SK-N-MC (cell line): ENCODE measurements around the gene LYRM4.

Experiments
- EZH2 ChIP-seq: fragments of 200-600 bp; sonication (generic); IDR thresholded peaks from one replicate; pipeline ENCODE4 v1.6.1; 2017; ENCODE audit warnings: antibody characterized with exemption
- POLR2AphosphoS5 ChIP-seq: IDR thresholded peaks from 2 replicates; pipeline ENCODE4 v1.6.1; 2012; ENCODE audit warnings: mild to moderate bottlenecking, low read depth, low read length, borderline replicate concordance

GRCh38 chr6:5125152-5126006, 135.4 kb downstream of the LYRM4 start:
- TF ChIP-seq EZH2 (no peak), POLR2AphosphoS5 (no peak)
